Progenitor cell of endocrine pancreas (in vitro differentiated cells): ENCODE results near the gene DHRS9. TPM values are rescaled to one million over a fixed set of nuclear protein-coding genes. Genes with fewer than 3 reads are reported as not detected.

Experiments
- DNase-seq: peaks from one replicate; pipeline ENCODE4 v3.0.0; 2021; ENCODE audit warnings: low spot score; ENCODE audit not compliant: unreplicated experiment
- H3K27ac Mint-ChIP-seq: 2 replicates; pipeline ENCODE4 v1.8.0; 2021; ENCODE audit warnings: mild to moderate bottlenecking, moderate library complexity, mixed read lengths
- H3K27me3 Mint-ChIP-seq: 2 replicates; pipeline ENCODE4 v1.8.0; 2021; ENCODE audit warnings: mixed read lengths
- H3K36me3 Mint-ChIP-seq: 2 replicates; pipeline ENCODE4 v1.8.0; 2022; ENCODE audit warnings: mixed read lengths; ENCODE audit not compliant: insufficient read depth
- H3K4me1 Mint-ChIP-seq: 2 replicates; pipeline ENCODE4 v1.8.0; 2021; ENCODE audit warnings: low read depth, mixed read lengths
- H3K4me3 Mint-ChIP-seq: 2 replicates; pipeline ENCODE4 v1.8.0; 2021; ENCODE audit warnings: low read depth, mild to moderate bottlenecking, moderate library complexity, mixed read lengths
- H3K9me3 Mint-ChIP-seq: 2 replicates; pipeline ENCODE4 v1.8.0; 2021; ENCODE audit warnings: low read depth, mixed read lengths
- CTCF ChIP-seq: fragments of 200-600 bp; sonication (generic); IDR thresholded peaks from one replicate; pipeline ENCODE4 v1.5.0; 2021; ENCODE audit warnings: antibody characterized with exemption, mild to moderate bottlenecking; ENCODE audit not compliant: unreplicated experiment
- total RNA-seq: library from RNA; stranded (reverse); gene quantifications from 2 replicates; pipeline ENCODE4 v1.2.1, GENCODE V29; 2021

DHRS9 gene
- total RNA-seq, 1 donor from 2014 or later = not detected

GRCh38 chr2:169038338-169038757 lies 31.0 kb upstream of the DHRS9 start:
- Mint-ChIP-seq H3K27me3 (no peaks in the 10 kb centered on the region), H3K36me3 (no peaks in the 10 kb centered on the region), H3K9me3 (peaks cover 14% of the 10 kb centered on the region), H3K4me3 (no peak overlapping the region), H3K27ac (no peak overlapping the region), H3K4me1 (peaks cover 3% of the 10 kb centered on the region)
- no peak for DNase-seq
- no peak for TF ChIP-seq CTCF

- peaks cover 21% of the 10 kb centered on the region for H3K9me3 Mint-ChIP-seq
- no peaks in the 10 kb centered on the region for H3K27me3 Mint-ChIP-seq
- no peak overlapping the region for H3K27ac Mint-ChIP-seq
- H3K36me3 Mint-ChIP-seq = peaks cover 2% of the 10 kb centered on the region
- TF ChIP-seq CTCF = no peak
- DNase-seq = no peak
- H3K4me3 Mint-ChIP-seq = no peak overlapping the region
- no peaks in the 10 kb centered on the region for H3K4me1 Mint-ChIP-seq
Measured at GRCh38 chr2:169039702-169040101, 29.7 kb upstream of the DHRS9 start.

GRCh38 chr2:169041594-169041993 lies 27.8 kb upstream of the DHRS9 start:
- H3K4me1 Mint-ChIP-seq = no peaks in the 10 kb centered on the region
- H3K9me3 Mint-ChIP-seq = peaks cover 31% of the 10 kb centered on the region
- peaks cover 2% of the 10 kb centered on the region for H3K36me3 Mint-ChIP-seq
- DNase-seq = no peak
- no peak overlapping the region for H3K4me3 Mint-ChIP-seq
- H3K27me3 Mint-ChIP-seq = no peaks in the 10 kb centered on the region
- no peak for TF ChIP-seq CTCF
- no peak overlapping the region for H3K27ac Mint-ChIP-seq

- Mint-ChIP-seq H3K9me3 (peaks cover 31% of the 10 kb centered on the region), H3K27ac (no peak overlapping the region), H3K27me3 (no peaks in the 10 kb centered on the region), H3K4me3 (no peak overlapping the region), H3K4me1 (no peaks in the 10 kb centered on the region), H3K36me3 (peaks cover 2% of the 10 kb centered on the region)
- DNase-seq = no peak
- TF ChIP-seq CTCF = no peak
Measured at GRCh38 chr2:169042856-169043255, 26.5 kb upstream of the DHRS9 start.

GRCh38 chr2:169046440-169047151 lies 22.8 kb upstream of the DHRS9 start:
- Mint-ChIP-seq H3K4me1 (no peaks in the 10 kb centered on the region), H3K36me3 (peaks cover 2% of the 10 kb centered on the region), H3K4me3 (no peak overlapping the region), H3K9me3 (peaks cover 31% of the 10 kb centered on the region), H3K27me3 (no peaks in the 10 kb centered on the region), H3K27ac (no peak overlapping the region)
- no peak for TF ChIP-seq CTCF
- no peak for DNase-seq
